GM21526 (cell line): ENCODE data around the gene FGFR3.

ENCODE experiments used
- ATAC-seq: cut with Tn5 transposase; IDR thresholded peaks from one replicate; pipeline ENCODE4 v1.9.1; 2021; ENCODE audit warnings: moderate library complexity; ENCODE audit not compliant: unreplicated experiment, low FRiP score

The FGFR3 gene

DNA sequence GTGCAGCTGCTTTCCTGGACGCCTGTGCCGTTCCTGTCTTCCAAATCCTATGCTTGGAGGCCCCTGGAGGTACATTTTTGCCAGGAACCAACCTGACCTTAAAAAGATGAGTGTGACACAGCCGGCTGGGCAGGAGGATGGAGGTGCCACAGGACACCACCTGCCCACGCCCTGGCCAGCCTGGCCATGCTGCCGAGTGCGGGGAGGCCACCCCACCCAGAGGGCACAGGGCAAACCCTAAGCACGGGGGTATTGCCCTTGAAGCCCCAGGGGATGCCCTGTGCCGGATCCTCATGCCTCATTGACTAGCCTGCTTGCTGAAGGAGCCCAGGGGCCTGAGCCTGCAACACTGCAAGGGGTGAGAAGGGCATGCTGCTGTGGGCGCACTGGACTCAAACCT, 20.1 kb downstream of the FGFR3 start:
- ATAC-seq, result no peak

DNA sequence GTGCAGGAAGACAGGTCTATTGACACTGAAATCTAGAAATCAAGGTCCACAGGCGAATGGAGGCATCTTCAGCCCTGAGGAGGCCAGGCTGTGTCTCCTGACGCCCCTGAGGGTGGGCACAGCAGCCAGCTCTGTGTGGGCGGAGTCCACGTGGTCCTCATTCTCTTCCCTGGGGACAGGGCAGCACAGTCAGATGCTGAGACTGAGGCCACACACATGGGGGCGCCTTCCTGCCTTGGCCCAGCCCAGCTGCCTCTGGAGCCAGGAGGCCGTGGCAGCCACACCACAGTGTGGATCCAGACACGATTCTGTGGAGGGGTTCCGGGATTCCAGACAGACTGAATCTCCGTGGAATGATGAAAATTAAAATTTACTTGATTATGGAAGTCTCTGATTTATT, 20.8 kb downstream of the FGFR3 start:
- no peak for ATAC-seq

DNA sequence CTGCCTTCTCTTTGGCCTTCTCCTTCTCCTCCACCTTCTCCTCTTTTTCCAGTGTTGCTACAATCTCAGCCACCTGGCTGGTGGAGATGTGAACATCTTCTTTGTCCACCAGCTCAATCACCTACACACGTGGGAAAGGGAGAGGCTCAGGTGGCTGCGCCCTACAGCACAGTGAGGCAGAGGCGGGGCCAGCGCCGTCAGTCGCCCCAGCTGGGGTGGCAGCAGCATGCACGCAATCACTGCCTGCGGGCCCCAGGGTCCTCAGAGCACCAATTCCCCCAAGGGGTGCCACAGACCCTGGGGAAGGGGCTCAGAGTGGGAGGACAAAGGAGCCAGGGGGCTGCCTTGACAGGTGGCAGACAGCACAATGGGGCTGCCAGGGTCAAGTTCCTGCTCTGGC, 21.4 kb downstream of the FGFR3 start:
- no peak for ATAC-seq

DNA sequence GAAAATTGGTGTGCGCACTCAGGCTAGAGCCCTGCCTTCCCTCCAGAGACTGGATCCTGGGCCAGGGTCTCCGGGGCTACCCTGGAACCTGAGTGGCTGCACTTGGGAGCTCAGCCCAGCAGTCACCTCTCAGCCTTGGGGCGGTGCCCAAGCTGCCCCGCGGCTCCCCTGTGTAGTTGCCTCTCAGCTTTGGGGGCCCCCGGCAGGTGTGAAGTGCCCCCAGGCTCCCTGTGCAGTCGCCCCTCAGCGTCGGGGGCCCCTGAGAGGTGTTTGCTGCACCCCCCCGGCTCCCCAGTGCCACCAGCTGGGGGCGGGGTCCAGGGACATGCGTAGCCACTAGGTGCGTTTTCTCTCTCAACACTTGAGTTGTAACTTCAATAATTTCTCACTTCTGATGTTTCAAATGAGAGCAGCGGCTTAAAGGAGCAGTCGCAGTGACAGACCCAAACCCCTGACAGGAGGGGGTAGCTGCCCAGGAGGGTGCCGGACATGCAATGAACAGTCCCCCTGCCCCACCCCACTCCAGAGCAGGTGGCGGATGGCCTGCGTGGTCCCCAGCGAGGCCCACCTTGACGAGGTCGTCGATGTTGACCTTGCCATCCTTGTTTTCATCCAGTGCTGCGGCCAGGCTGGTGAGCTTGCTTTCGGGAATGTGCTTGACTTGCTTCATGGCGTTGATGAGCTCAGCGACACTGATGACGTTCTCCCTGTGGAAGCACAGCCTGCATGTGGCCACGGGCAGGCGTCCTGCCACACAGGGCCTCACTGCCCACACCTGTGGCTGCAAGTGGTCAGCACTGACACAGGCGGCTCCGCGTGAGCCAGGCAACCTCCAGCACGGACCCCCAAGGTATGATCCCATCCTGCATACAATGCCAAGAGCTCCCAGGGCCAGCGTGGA, 22.3 kb downstream of the FGFR3 start:
- no peak for ATAC-seq

DNA sequence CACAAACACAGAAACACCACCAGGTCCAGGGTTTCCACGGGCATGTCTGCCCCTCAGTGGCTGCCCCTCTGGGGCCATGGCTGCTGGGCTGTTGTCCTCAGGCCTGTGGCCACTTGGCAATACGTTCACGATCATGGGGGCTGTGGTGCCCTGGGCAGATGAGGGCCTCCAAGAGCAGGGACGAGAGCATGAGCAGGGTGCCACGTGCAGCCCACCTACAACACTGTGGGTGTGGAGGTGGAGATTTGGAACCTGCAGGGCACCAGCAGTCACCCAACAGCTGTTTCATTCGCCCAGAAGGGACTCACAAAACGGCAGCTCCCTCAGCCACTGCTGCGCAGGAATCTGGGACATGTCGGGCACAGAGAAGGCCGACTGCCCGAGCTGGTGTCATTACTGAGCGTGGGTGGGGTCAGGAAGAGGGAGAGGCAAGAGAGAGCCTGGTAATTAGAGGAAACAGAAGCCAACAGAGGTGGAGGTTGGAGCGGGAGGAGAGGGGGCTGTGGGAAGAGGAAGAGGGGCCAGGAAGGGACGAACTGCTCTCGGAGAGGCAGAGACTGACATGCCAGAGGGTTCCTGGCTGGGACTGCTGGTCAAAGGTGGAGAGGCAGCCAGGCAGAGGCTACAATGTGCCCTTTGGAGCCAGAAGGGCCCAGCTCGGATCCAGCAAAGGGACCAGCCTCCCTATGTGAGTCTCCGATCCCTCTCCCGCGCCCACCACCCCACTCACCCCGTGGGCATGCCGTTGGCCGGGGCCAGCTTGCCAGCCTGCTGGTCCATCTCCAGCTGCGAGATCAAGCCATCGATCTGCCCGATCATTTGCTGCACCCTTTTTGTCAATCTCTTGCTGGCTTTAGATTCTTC, 23.1 kb downstream of the FGFR3 start:
- ATAC-seq, result no peak

DNA sequence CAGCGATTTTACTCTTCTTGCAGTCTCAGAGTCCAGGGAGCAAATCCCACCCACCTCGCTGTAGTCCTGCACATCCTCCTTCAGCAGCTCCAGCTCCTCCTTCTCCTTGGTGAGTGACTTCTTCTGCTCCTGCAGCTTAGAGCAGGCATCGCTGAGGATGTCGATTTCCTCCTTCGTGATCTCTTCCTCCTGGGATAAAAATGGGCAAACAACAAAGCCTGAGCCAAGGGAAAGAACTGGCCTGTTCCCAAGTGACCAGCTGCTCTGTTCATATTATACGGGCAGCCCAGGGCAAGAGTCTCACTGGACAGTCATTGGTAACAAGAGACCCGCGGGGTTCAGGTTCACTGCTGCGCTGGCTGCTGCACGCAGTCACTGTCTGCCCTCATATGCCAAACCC, 26.2 kb downstream of the FGFR3 start:
- no peak for ATAC-seq

DNA sequence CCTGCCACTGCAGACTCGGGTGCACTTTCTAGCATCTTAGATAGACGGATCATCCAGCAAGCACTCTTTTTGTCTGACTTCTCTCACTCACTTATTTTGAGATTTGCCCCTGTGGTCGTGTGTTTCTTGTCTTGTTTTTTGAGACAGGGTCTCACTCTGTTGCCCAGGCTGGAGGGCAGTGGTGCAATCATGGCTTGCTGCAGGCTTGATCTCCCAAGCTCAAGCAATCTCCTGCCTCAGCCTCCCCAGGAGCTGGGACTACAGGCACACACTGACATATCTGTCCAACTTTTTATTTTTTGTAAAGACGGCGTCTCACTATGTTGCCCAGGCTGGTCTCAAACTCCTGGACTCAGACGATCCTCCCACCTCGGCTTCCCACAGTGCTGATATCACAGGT, 26.7 kb downstream of the FGFR3 start:
- no peak for ATAC-seq

DNA sequence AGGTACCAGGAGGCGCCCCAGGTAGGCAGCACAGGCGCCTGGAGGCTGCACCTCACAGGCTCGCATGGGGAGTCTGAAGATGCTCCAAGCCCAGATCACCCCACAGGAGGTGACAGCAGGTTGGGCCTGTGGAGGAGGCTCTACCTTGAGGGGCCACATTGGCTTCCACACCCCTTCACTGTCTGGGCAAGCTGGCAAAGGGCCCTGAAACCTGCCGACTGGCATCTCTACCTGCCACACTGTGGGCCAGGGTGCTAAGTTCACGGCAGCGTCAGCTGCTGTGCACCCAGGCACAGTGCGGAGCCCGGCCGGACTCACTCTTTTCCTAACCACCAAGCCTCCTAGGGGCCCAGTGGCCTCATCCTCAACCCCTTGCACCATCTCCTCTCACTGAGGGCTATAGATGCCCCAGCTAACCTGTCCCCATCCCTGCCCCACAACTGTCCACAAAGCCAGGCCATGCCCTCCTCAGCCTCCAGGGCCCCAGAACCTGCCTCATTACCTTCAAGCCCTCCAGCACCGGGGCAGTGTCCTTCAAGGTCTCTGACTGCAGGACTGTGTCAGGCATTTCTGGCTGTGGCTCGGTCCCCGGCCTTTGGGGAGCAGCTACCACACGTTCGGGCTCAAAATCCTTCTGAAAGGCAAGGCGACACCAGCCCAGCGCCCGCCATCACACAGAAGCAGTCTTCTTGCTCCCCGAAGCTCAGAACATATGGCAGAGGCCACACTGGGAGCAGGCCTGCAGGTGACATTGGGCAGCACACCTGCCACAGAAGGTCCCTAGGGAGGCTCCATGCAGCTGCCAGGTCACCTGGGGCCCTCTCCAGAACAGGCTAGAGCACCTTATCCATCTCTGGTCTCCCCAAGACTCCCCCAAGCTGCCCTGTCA, 28.8 kb downstream of the FGFR3 start:
- ATAC-seq, result no peak

DNA sequence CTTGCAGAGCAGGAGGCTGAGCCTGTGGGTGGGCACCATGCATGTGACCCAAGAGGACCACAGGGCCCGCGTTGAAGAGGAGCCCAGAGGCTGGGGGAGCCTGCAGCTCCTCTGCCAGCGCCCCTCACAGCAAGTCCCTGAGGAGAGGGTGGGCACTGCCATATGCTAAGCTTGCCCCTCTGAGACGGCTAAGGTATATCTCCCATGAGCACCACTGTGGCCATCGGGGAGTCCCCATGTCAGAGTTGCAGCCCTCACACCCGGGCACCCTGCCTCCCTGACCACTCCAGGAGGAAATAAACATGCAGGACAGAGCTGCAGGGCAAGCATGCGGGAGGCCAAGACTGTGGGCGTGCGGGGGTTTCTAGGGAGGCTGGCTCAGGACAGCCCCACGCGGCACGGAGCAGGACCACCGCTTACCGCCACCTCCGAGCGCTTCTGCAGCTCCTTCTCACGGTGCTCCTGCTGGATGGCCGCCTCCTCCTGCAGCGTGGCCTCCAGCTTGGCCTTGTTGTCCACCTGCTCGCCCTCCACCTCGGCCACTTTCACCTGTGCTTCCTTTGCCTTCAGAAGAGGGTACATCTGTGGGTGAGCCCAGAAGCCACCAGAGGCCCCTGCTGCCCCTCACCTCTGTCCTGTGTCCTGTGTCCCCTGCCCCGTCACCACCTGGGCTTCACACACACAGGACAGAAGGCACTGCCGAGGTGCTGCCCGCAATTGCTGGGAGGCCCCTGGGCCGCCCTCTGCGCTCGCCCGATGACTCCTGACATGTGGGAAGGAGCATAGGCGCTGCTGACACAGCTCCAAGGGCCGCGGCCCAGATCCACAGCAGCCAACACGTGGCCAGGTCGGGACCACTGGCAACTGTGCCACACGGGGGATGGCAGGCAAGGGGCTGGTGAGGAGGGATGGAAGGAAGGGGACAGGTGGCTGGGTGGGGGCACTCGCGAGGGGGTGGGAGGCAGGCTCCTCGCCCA, 29.8 kb downstream of the FGFR3 start:
- ATAC-seq, result no peak

DNA sequence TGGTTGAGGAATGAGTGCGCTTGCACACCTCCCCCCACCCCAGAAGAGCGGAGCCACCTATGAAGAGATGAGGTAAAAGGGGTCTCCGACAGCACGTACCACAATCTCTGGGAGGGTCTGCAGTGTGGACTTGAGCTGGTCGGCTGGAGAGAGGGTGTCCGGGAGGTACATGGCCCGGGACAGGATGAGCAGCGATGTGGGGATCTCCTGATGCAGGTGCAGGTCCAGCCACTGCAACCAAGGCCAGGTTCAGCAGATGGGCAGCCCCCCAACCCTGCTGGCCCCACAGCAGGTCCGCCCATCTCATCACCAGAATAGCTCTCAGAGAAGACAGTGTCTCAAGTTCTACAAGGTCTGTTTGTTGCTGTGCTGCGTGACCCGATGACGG, 30.4 kb downstream of the FGFR3 start:
- ATAC-seq, result no peak

DNA sequence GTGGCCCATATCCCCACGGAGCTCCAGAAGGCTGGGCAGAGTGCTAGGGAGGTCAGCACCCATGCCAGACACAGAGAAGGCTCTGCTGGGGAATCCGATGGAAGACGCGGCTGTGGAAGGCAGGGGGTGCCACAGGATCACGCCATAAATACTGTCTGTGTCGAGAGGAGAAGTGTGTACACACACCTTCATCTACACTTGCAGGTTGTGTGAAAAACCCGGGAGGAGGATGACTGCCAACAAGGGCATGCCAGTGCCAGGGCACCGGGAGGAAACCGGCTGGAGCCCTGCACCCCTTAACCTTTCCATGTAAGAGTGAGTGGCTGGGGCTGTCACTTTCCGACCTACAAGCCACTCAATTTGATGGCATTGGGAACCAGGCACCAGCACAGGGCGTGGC, 31.7 kb downstream of the FGFR3 start:
- no peak for ATAC-seq

DNA sequence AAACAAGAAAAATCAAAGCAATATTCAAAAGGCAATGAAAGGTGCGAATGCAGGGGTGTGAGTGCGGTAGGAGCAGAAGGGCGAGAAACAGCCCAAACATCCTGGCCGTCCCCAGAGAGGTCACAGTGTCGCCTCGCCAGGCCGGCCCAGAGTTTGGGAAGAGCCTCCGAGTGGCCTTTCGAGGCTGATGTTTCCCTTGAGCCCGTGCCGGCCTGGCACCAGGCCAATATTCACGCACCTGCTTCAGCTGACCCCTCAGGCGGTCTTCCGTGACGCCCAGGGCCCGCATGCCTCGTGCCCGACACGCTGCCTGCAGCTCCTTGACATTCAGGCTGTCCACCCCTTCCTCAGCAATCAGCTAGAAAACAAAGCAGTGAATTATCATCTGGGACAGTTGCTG, 32.2 kb downstream of the FGFR3 start:
- no peak for ATAC-seq

DNA sequence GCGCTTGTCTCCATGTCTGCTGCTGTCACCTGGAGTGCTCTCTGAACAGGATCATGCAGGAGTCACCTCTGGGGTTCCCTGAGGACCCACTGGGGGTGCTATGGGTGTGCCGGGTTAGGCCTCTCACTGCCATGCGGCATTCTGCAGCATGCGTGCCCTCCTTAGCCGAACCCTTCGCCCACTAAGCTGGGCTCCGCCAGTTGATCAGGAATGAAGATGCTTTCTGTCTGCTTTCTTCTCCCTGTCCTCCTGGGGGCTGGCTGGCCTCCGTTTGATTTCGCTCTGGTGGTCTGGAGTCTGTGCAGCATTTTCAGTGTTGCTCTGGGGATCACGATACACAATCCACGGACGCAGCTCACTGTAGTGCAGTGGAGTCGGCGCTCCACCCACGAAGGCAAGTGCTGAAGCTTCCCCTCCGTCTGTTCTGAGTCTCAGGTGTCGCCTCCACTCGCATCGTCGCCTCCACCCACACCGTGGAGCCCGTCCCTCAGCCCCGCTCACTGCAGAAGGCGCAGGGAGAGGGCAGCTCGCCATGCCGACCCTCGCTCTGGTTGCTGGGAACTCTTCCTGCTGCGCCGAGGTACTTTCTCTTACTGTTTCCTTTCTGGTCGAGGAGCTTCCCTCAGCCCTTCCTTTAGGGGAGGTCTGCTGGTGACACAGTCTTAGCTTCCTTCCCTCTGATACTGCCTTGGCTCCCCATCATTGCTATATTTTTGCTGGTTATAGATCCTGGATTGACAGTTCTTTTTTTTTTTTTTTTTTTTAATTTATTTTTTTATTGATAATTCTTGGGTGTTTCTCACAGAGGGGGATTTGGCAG, 33.6 kb downstream of the FGFR3 start:
- no peak for ATAC-seq

DNA sequence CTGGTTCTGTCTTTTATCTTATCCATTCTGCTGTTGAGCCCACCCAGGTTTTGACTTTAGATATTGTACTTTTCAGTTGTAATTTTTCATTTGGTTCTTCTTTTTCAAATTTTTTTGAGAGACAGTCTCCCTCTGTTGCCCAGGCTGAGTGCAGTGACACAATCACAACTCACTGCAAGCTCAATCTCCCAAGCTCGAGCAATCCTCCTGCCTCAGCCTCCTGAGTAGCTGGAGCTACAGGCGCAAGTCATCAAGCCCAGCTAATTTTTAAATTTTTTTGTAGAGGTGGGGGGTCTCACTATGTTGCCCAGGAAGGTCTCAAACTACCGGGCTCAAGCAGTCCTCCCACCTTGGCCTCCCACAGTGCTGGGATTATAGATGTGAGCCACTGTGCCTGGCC, 37.1 kb downstream of the FGFR3 start:
- no peak for ATAC-seq

DNA sequence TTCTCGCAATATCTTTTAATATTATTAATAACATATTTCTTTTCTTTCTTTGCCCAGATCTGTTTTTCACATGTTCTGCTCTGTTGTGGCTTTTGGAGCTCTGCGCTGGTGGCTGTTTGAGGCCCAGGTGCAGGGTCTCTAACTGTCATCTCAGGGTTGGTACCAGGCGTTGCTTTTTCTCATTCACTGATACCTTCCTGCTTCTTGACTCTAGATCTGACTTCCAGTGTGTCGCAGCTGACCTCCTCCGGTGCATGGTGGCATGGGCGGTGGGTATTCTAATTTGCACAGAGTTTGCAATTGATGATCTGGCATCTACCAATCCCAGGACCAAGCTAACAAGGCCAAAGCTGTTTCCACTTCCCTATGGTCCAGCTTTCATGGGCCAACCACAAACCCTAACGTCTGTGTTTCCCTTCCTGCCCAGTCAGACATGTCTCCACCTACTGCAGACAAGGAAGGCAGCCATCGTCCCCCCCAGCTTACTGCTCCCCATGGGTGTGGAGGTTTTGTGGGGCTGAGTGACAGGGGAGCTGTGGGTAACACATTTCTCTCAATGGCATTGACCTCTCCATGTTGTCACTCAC, 37.6 kb downstream of the FGFR3 start:
- no peak for ATAC-seq

DNA sequence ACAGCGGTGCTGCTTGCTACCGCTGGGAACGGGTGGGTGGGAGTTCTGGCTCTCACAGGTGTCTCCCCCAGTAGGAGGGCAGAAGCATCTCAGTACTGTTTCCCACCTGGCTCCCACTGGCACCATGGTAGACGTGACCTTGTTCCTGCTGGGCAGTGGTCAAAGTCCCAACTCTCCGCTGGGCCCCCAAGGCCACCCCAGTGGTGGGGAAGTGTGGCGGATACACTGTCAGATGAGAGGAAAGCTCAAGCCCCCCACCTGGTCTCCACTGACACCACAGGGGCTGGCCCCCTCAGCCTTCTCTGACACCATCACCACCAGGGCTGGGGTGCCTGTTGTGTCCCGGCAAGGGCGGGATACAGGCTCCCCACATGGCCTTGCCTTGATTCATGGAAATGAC, 38.2 kb downstream of the FGFR3 start:
- ATAC-seq, result no peak

DNA sequence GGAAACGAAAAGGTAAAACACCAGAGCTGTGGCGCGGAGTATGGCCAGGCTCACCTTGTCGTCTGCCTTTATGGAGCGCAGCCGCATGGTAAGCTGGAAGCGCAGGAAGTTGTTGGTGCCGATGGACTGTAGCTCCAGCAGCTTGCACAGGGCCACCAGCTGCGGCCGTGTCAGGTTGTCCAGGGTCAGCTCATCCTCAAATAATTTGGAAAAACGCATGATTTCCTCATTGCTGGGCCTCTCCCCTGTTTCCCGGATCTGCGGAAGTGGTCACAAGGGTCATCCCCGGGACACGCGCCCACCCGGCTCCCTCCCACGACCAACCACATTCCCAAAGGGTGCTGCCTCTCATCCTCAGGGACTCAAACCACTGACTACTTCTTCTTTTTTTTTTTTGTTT, 39.6 kb downstream of the FGFR3 start:
- ATAC-seq, result no peak

DNA sequence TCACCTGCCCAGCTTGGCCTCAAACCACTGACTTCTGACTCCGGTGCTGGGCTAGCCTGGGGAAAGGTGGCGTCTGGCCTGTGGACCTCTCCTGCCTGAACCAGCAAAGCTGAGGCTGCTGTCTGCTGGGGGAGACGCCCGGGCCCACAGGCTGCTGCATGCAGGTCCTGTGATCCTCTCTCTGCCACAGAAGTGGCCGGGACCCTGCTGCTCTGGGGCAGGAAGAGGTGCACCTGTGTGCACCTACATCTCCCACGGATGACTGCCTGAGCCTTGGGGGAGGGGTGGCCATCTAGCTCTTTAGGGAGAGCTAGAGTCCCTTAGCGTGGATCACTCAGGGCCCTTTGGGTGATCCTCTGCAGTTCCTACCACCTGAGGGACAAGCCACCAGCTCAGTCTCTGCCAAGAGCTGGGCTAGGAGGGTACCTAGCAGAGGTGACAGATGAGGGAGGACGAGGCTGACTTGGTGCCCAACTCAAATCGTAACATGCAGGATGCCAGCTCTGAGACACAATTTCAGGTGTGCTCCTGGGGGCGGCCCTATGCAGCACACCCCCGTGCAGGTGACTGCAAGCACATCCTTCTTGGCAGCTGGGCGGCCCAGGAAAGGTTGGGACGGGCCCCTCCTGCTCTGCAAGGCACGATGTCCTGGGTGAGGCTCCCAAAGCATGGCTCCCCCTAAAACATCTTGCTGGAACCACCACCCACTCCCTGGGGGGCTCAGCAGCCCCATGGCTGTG, 40.4 kb downstream of the FGFR3 start:
- no peak for ATAC-seq
